Activated CD8-positive, alpha-beta T cell treated with anti-CD3 and anti-CD28 coated beads for 36 hours (primary cell): ENCODE data around the gene EGFR. TPM values are rescaled to one million over a fixed set of nuclear protein-coding genes. Genes with fewer than 3 reads are reported as not detected.
A peak's percentile ranks its signal among the peaks of the same experiment; 100 is the strongest.

ENCODE experiments used
- ATAC-seq: fragments of 200-7000 bp; cut with Tn5 transposase; one replicate; pipeline ENCODE4 v1.10.0; 2021; ENCODE audit warnings: mild to moderate bottlenecking, moderate library complexity
- CTCF ChIA-PET: fragments of 350-600 bp; sonication (Branson Sonifier 250); formaldehyde crosslinking; loops from one replicate; lab custom pipeline; 2021; ENCODE audit warnings: antibody characterized with exemption; lab: Charles Lee
- POLR2A ChIA-PET: fragments of 350-600 bp; sonication (Branson Sonifier 250); formaldehyde crosslinking; loops from one replicate; lab custom pipeline; 2021; ENCODE audit warnings: antibody characterized with exemption; lab: Charles Lee
- DNase-seq: peaks from one replicate; pipeline ENCODE4 v3.0.0-alpha.2; 2020
- H3K27ac Mint-ChIP-seq: one replicate; pipeline ENCODE4 v1.8.0; 2021; ENCODE audit warnings: mild to moderate bottlenecking, mixed read lengths
- H3K27me3 Mint-ChIP-seq: one replicate; pipeline ENCODE4 v1.8.0; 2021; ENCODE audit warnings: mixed read lengths
- H3K36me3 Mint-ChIP-seq: one replicate; pipeline ENCODE4 v1.8.0; 2021; ENCODE audit warnings: low read depth, mixed read lengths
- H3K4me1 Mint-ChIP-seq: one replicate; pipeline ENCODE4 v1.8.0; 2021; ENCODE audit warnings: low read depth, mixed read lengths
- H3K4me3 Mint-ChIP-seq: one replicate; pipeline ENCODE4 v1.8.0; 2021; ENCODE audit warnings: mild to moderate bottlenecking, moderate library complexity, mixed read lengths
- H3K9me3 Mint-ChIP-seq: one replicate; pipeline ENCODE4 v1.8.0; 2021; ENCODE audit warnings: mixed read lengths
- intact Hi-C: fragments of 100-400 bp; cut with micrococcal nuclease; formaldehyde crosslinking; loops from one replicate; pipeline ENCODE4 v1.10.0; 2022
- total RNA-seq, 2 experiments: library from RNA; stranded (reverse); gene quantifications; one replicate each; pipeline ENCODE4 v1.2.3, GENCODE V29; 2021
- TF ChIP-seq, protein P1 (sequence below): fragments of 200-600 bp; IDR thresholded peaks from one replicate; pipeline ENCODE4 v1.8.0; 2022; ENCODE audit warnings: antibody characterized with exemption, mild to moderate bottlenecking

The EGFR gene
- total RNA-seq, 2 experiments from 2014 or later: not detected

DNA sequence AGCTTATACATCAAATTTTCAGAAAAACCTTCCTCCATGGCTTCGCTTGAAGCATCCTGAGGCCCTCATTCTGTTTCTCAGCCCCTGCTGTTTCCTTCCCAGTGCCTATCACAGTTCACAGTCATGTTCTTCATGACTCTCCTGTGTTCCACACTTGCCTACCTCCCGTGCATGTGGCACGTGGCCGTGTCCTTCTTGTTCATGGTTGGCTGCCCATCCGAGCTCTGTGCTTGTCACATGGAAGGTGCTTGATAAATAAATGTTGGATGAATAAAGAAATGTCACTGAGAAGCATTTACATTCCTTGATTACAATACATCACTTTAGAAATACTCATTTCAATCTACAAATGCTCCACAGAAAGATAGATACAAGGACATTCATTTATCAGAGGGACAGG is 23.7 kb upstream of the EGFR start:
- POLR2A ChIA-PET: interaction anchor here (1.4 kb wide), 1 partner anchor 314 kb away, joined by 3 read pairs; no protein-coding TSS in a partner anchor
- TF ChIP-seq, protein P1, sequence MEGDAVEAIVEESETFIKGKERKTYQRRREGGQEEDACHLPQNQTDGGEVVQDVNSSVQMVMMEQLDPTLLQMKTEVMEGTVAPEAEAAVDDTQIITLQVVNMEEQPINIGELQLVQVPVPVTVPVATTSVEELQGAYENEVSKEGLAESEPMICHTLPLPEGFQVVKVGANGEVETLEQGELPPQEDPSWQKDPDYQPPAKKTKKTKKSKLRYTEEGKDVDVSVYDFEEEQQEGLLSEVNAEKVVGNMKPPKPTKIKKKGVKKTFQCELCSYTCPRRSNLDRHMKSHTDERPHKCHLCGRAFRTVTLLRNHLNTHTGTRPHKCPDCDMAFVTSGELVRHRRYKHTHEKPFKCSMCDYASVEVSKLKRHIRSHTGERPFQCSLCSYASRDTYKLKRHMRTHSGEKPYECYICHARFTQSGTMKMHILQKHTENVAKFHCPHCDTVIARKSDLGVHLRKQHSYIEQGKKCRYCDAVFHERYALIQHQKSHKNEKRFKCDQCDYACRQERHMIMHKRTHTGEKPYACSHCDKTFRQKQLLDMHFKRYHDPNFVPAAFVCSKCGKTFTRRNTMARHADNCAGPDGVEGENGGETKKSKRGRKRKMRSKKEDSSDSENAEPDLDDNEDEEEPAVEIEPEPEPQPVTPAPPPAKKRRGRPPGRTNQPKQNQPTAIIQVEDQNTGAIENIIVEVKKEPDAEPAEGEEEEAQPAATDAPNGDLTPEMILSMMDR: no peak
- no peak overlapping the region for H3K27ac Mint-ChIP-seq
- peaks cover 2% of the 10 kb centered on the region for H3K27me3 Mint-ChIP-seq
- intact Hi-C loops: no loop called here
- CTCF ChIA-PET: interaction anchor here (1.2 kb wide), 1 partner anchor 260 kb away, joined by 6 read pairs; no protein-coding TSS in a partner anchor
- no peaks in the 10 kb centered on the region for H3K9me3 Mint-ChIP-seq
- no peak for DNase-seq
- no peak overlapping the region for H3K4me3 Mint-ChIP-seq
- no peak for ATAC-seq
- no peaks in the 10 kb centered on the region for H3K36me3 Mint-ChIP-seq
- peaks cover 14% of the 10 kb centered on the region for H3K4me1 Mint-ChIP-seq

DNA sequence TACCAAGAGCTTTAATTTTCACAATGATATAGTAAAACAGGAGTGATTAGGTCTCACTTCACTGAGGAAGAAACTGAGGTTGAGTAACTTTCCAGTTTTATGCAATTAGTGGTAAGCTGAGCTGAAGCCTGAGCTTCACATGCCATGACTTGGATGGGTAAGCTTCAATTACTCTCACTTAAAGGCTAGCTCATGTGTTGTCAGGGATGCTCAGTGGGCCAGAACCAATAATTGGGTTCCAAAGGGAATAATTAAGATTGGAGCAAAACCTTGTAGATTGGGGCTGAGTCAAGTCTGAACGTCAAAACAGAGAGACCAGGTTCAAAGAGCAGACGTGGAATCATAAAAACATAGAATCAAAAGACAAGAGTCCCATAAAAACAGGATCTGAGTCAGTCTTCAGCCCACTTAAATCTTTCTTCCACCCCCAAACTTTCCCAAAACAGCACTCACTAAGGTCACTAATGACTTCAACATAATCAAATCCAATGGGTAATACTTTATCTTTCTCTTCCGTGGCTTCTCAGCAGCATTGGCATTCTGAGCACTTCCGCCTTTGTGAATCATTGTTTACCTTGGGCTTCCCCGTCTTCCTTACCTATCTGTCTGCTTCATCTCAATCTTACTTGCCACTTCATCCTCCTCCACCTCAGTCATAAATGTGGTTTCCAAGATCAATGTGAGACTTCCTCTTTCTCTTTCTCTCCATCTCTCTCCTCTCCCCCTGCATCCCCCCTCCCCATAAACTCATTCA is 23.0 kb upstream of the EGFR start:
- H3K9me3 Mint-ChIP-seq: no peaks in the 10 kb centered on the region
- H3K27me3 Mint-ChIP-seq: peaks cover 5% of the 10 kb centered on the region
- TF ChIP-seq, protein P1: no peak
- POLR2A ChIA-PET: interaction anchor here (1.4 kb wide), 1 partner anchor 314 kb away, joined by 3 read pairs; no protein-coding TSS in a partner anchor
- H3K4me1 Mint-ChIP-seq: peaks cover 14% of the 10 kb centered on the region
- H3K27ac Mint-ChIP-seq: peak overlapping the region; percentile 59
- peak; percentile 31 for DNase-seq
- intact Hi-C loops: no loop called here
- CTCF ChIA-PET: interaction anchor here (0.7 to 1.2 kb wide), 2 partner anchors 229 to 259 kb away, joined by 3 to 6 read pairs; no protein-coding TSS in a partner anchor
- H3K36me3 Mint-ChIP-seq: no peaks in the 10 kb centered on the region
- H3K4me3 Mint-ChIP-seq: no peak overlapping the region
- peak; percentile 95 for ATAC-seq

DNA sequence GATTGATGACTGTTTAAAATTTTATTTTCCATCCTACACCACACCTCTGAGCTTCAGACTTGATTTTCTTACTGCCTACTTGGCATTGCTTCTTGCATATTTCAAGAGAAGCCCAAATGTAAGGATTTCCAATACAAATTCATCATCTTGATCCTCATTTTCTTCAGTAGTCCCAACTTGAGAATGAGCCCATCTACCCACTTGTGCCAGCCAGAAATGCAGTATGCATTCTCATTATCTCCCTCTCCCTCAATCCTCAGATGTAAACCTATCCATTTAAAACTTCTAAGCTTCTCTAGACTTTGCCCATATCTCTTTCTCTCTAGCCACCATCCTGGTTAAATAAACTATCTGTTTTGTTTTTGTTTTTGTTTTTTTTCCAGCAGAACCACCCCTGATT is 22.4 kb upstream of the EGFR start:
- Mint-ChIP-seq H3K4me1 (peaks cover 14% of the 10 kb centered on the region), H3K9me3 (no peaks in the 10 kb centered on the region), H3K27me3 (peaks cover 5% of the 10 kb centered on the region), H3K4me3 (no peak overlapping the region), H3K36me3 (no peaks in the 10 kb centered on the region), H3K27ac (no peak overlapping the region)
- ATAC-seq (no peak), DNase-seq (no peak)
- POLR2A ChIA-PET: no interaction called here
- TF ChIP-seq, protein P1: no peak
- intact Hi-C loops: no loop called here
- CTCF ChIA-PET: interaction anchor here (0.7 to 1.7 kb wide), 2 partner anchors 223 to 228 kb away, joined by 3 to 5 read pairs; no protein-coding TSS in a partner anchor

DNA sequence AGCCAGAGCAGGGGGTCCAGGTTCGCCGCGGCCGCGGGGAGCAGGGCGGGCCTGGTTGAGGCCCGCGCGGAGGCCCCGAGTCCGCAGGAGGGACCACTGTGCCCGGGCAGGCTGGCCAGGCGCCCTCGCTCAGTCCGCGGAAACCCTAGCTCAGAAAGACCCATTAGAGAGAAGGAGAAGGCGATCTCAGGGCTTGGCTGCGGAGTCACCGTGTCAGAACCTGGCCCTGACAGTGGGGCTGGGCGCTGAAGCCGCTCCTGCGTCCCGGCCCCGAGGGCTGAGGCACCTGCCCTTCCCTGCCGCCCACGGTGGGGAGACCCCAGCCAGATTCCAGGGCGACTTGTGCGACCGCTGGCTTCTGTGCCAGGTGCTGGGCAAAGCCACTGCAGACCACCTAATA is 14.2 kb upstream of the EGFR start:
- no peaks in the 10 kb centered on the region for H3K9me3 Mint-ChIP-seq
- DNase-seq (no peak), ATAC-seq (no peak)
- H3K4me3 Mint-ChIP-seq: no peak overlapping the region
- no peaks in the 10 kb centered on the region for H3K36me3 Mint-ChIP-seq
- TF ChIP-seq, protein P1: no peak
- POLR2A ChIA-PET: no interaction called here
- CTCF ChIA-PET: no interaction called here
- H3K27ac Mint-ChIP-seq: no peak overlapping the region
- H3K4me1 Mint-ChIP-seq: no peaks in the 10 kb centered on the region
- intact Hi-C loops: no loop called here
- H3K27me3 Mint-ChIP-seq: peaks cover 14% of the 10 kb centered on the region

DNA sequence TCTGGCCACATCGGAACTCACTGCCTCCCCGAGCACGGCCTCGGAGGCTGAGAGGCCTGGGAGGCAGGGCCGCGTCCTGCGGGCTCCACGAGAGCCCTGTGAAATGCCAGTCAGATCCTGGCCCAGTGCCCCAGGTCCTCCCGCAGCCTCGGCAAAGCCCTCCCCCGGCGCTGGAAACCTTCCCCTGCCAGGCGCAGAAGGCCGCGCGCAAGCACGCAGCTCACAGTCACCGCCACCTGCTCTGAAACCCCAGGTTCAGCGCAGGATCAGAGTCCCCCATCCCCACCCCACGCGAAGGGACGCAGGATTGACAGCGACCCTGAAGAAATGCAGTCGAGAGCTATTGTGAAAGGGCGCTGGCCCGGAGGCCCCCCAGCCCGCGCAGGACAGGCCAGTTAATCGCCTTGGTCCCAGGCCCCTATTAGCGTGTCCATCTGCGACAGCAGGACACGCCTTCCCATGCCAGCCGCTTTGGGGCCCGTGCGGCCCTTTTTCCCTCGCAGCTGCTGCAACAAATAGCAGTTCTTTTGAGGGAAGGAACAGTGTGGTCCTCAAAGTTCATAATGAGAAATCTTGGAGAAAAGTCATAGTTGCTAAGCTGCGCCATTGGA is 13.5 kb upstream of the EGFR start:
- no peaks in the 10 kb centered on the region for H3K4me1 Mint-ChIP-seq
- TF ChIP-seq, protein P1: no peak
- no peaks in the 10 kb centered on the region for H3K36me3 Mint-ChIP-seq
- no peak overlapping the region for H3K4me3 Mint-ChIP-seq
- CTCF ChIA-PET: interaction anchor here (1.1 kb wide), 1 partner anchor 250 kb away, joined by 3 read pairs; no protein-coding TSS in a partner anchor
- no peak for ATAC-seq
- peaks cover 15% of the 10 kb centered on the region for H3K27me3 Mint-ChIP-seq
- POLR2A ChIA-PET: no interaction called here
- intact Hi-C loops: no loop called here
- H3K27ac Mint-ChIP-seq: no peak overlapping the region
- DNase-seq: no peak
- no peaks in the 10 kb centered on the region for H3K9me3 Mint-ChIP-seq
